SK-N-SH (cell line): ENCODE data around the gene SCML2. TPM values are rescaled to one million over a fixed set of nuclear protein-coding genes. Genes with fewer than 3 reads are reported as not detected.

Experiments
- CTCF ChIA-PET: fragments of 300-600, 350-600 bp; formaldehyde crosslinking; extraction: SDS; loops from one replicate; lab custom pipeline; 2021; lab: Yijun Ruan, JAX
- POLR2A ChIA-PET: fragments of 350-600 bp; sonication (Branson Sonifier 250); formaldehyde crosslinking; extraction: SDS; loops from one replicate; lab custom pipeline; 2020; ENCODE audit warnings: antibody characterized with exemption, inconsistent platforms; lab: Yijun Ruan, JAX
- DNase-seq: peaks from one replicate; pipeline ENCODE4 v3.0.0; 2012
- H2AFZ ChIP-seq: fragments of 200-600 bp; sonication (generic); 2 replicates; pipeline ENCODE4 v1.8.1; 2016; ENCODE audit warnings: antibody characterized with exemption, mild to moderate bottlenecking, low read depth
- H3F3A ChIP-seq: fragments of 200-600 bp; sonication (generic); replicated peaks from 2 replicates; pipeline ENCODE3; 2016; ENCODE audit warnings: antibody characterized with exemption, mild to moderate bottlenecking; ENCODE audit not compliant: insufficient read depth
- H3K27ac ChIP-seq, 2 experiments: fragments of 200-500 bp in 1 of 2; fragments of 200-600 bp in 1 of 2; sonication (Bioruptor generic) in 1 of 2; sonication (generic), shearing (Covaris generic) in 1 of 2; 2 replicates each; pipeline versions ENCODE4 v1.5.1 to v1.6.1; 2014 to 2016; ENCODE audit warnings: low read depth in 2 of 2, inconsistent platforms in 1 of 2, low read length in 1 of 2, mild to moderate bottlenecking in 1 of 2, mixed read lengths in 1 of 2
- H3K27me3 ChIP-seq: fragments of 200-600 bp; sonication (generic), shearing (Covaris generic); 2 replicates; pipeline ENCODE4 v1.6.1; 2016; ENCODE audit warnings: mixed run types; ENCODE audit not compliant: insufficient read depth
- H3K36me3 ChIP-seq, 2 experiments: fragments of 200-500 bp in 1 of 2; fragments of 200-600 bp in 1 of 2; sonication (Bioruptor generic) in 1 of 2; sonication (generic) in 1 of 2; replicated peaks in 1 of 2; 2 replicates each; pipeline versions ENCODE3 to v1.5.1; 2014 to 2016; ENCODE audit warnings: low read length in 1 of 2, mild to moderate bottlenecking in 1 of 2; ENCODE audit not compliant: insufficient read depth in 2 of 2, control insufficient read depth in 1 of 2
- H3K4me1 ChIP-seq, 2 experiments: fragments of 200-500 bp in 1 of 2; fragments of 200-600 bp in 1 of 2; sonication (Bioruptor generic) in 1 of 2; sonication (generic), shearing (Covaris generic) in 1 of 2; 2 replicates each; pipeline versions ENCODE4 v1.5.1 to v1.6.1; 2014 to 2016; ENCODE audit warnings: low read depth in 1 of 2, low read length in 1 of 2, mixed run types in 1 of 2; ENCODE audit not compliant: insufficient read depth in 2 of 2, control insufficient read depth in 1 of 2
- H3K4me2 ChIP-seq: fragments of 200-600 bp; sonication (generic), shearing (Covaris generic); 2 replicates; pipeline ENCODE4 v1.6.1; 2017; ENCODE audit warnings: mixed run types
- H3K4me3 ChIP-seq, 2 experiments: fragments of 200-500 bp in 1 of 2; fragments of 200-600 bp in 1 of 2; sonication (Bioruptor generic) in 1 of 2; sonication (generic), shearing (Covaris generic) in 1 of 2; 2 replicates each; pipeline versions ENCODE4 v1.5.1 to v1.8.1; 2014 to 2016; ENCODE audit warnings: low read depth in 2 of 2, inconsistent platforms in 1 of 2, low read length in 1 of 2, mild to moderate bottlenecking in 1 of 2, mixed read lengths in 1 of 2, moderate library complexity in 1 of 2
- H3K79me2 ChIP-seq: fragments of 200-600 bp; sonication (generic); 2 replicates; pipeline ENCODE4 v1.8.1; 2017; ENCODE audit warnings: mild to moderate bottlenecking; ENCODE audit not compliant: insufficient read depth
- H3K9ac ChIP-seq: fragments of 200-600 bp; sonication (generic); 2 replicates; pipeline ENCODE4 v1.6.1; 2017; ENCODE audit warnings: mixed run types
- H3K9me2 ChIP-seq: fragments of 200-600 bp; sonication (generic); 2 replicates; pipeline ENCODE4 v1.6.1; 2017; ENCODE audit warnings: mixed run types
- H3K9me3 ChIP-seq: fragments of 200-600 bp; sonication (generic); 2 replicates; pipeline ENCODE4 v1.6.1; 2017; ENCODE audit warnings: mixed run types, mild to moderate bottlenecking, moderate library complexity
- H4K20me1 ChIP-seq: fragments of 200-600 bp; sonication (generic); 2 replicates; pipeline ENCODE4 v1.6.1; 2017; ENCODE audit warnings: mild to moderate bottlenecking, mixed run types; ENCODE audit not compliant: insufficient read depth
- CHD2 ChIP-seq: fragments of 150-350 bp; IDR thresholded peaks from 2 replicates; pipeline ENCODE4 v1.6.1; 2018; ENCODE audit warnings: low read length; ENCODE audit not compliant: partially characterized antibody
- CTCF ChIP-seq: fragments of 200-600 bp; sonication (generic); IDR thresholded peaks from 2 replicates; pipeline ENCODE4 v1.6.1; 2017; ENCODE audit warnings: antibody characterized with exemption, mild to moderate bottlenecking, moderate library complexity
- ELF1 ChIP-seq: IDR thresholded peaks from 2 replicates; pipeline ENCODE4 v1.4.0; 2012
- EP300 ChIP-seq, 2 experiments: IDR thresholded peaks; 2 replicates each; pipeline versions ENCODE4 v1.4.0 to v1.6.1; 2012; ENCODE audit warnings: borderline replicate concordance in 1 of 2, low read depth in 1 of 2, low read length in 1 of 2
- EZH2phosphoT487 ChIP-seq: fragments of 200-600 bp; sonication (generic); IDR thresholded peaks from 2 replicates; pipeline ENCODE4 v1.6.1; 2017; ENCODE audit warnings: low read depth, mixed run types, mild to moderate bottlenecking, antibody characterized with exemption, moderate library complexity, borderline replicate concordance
- FOSL2 ChIP-seq: IDR thresholded peaks from 2 replicates; pipeline ENCODE4 v1.4.0; 2012; ENCODE audit warnings: low read depth, mild to moderate bottlenecking, moderate library complexity, borderline replicate concordance
- FOXJ3 ChIP-seq: sonication (generic); formaldehyde crosslinking; IDR thresholded peaks from 2 replicates; pipeline ENCODE4 v1.5.1; 2020; ENCODE audit warnings: mild to moderate bottlenecking, missing genetic modification reagents
- GABPA ChIP-seq: IDR thresholded peaks from 2 replicates; pipeline ENCODE4 v1.4.0; 2012; ENCODE audit warnings: low read depth, mild to moderate bottlenecking
- GATA2 ChIP-seq: sonication (generic); formaldehyde crosslinking; IDR thresholded peaks from 2 replicates; pipeline ENCODE4 v1.5.0; 2020; ENCODE audit warnings: mild to moderate bottlenecking, missing genetic modification reagents
- JUND ChIP-seq: IDR thresholded peaks from 2 replicates; pipeline ENCODE4 v1.4.0; 2012
- MEF2A ChIP-seq: IDR thresholded peaks from 2 replicates; pipeline ENCODE4 v1.4.0; 2012; ENCODE audit warnings: low read depth, borderline replicate concordance
- NFIC ChIP-seq: IDR thresholded peaks from 2 replicates; pipeline ENCODE4 v1.4.0; 2012; ENCODE audit warnings: borderline replicate concordance
- NRF1 ChIP-seq: IDR thresholded peaks from 2 replicates; pipeline ENCODE4 v1.6.1; 2012; ENCODE audit warnings: low read depth, mild to moderate bottlenecking, low read length
- PBX3 ChIP-seq: IDR thresholded peaks from 2 replicates; pipeline ENCODE4; 2012
- POLR2AphosphoS5 ChIP-seq: IDR thresholded peaks from 2 replicates; pipeline ENCODE4 v1.6.1; 2012; ENCODE audit warnings: low read depth, low read length
- RAD21 ChIP-seq: IDR thresholded peaks from 2 replicates; pipeline ENCODE4 v1.6.1; 2012; ENCODE audit warnings: mild to moderate bottlenecking, low read length
- RCOR1 ChIP-seq: fragments of 150-350 bp; IDR thresholded peaks from 2 replicates; pipeline ENCODE4 v1.6.1; 2017; ENCODE audit warnings: antibody characterized with exemption, low read length
- RXRA ChIP-seq: IDR thresholded peaks from 2 replicates; pipeline ENCODE4 v1.4.0; 2012; ENCODE audit warnings: low read depth, mild to moderate bottlenecking, borderline replicate concordance
- TAF1 ChIP-seq: IDR thresholded peaks from 2 replicates; pipeline ENCODE4 v1.6.1; 2012; ENCODE audit warnings: low read depth, mild to moderate bottlenecking, low read length, moderate library complexity, borderline replicate concordance
- TCF12 ChIP-seq: IDR thresholded peaks from 2 replicates; pipeline ENCODE4 v1.4.0; 2012
- TEAD4 ChIP-seq: IDR thresholded peaks from 2 replicates; pipeline ENCODE4 v1.4.0; 2012; ENCODE audit warnings: mild to moderate bottlenecking, borderline replicate concordance; ENCODE audit not compliant: insufficient read depth
- USF1 ChIP-seq: IDR thresholded peaks from 2 replicates; pipeline ENCODE4 v1.4.0; 2012; ENCODE audit warnings: low read depth, borderline replicate concordance
- USF2 ChIP-seq: fragments of 150-350 bp; IDR thresholded peaks from 2 replicates; pipeline ENCODE4 v1.6.1; 2017; ENCODE audit warnings: antibody characterized with exemption, low read length, low read depth, borderline replicate concordance
- YY1 ChIP-seq: IDR thresholded peaks from 2 replicates; pipeline ENCODE4 v1.4.0; 2012; ENCODE audit warnings: low read depth, mild to moderate bottlenecking
- WGBS: methylation state at CpG from one replicate; pipeline ENCODE4 v1.1.6; 2017; ENCODE audit warnings: low lambda C conversion rate; 5-methylcytosine and 5-hydroxymethylcytosine counted together
- polyA plus RNA-seq, 3 experiments: library from polyadenylated mRNA; depleted of rRNA; stranded (reverse); fragments of >200 nt; gene quantifications; 2 replicates each; pipeline ENCODE4 v1.2.3, GENCODE V29; 2012

SCML2 gene
- polyA plus RNA-seq, 1 of the 3 experiments (the other 2 are of a cell fraction): 3.2 TPM

DNA sequence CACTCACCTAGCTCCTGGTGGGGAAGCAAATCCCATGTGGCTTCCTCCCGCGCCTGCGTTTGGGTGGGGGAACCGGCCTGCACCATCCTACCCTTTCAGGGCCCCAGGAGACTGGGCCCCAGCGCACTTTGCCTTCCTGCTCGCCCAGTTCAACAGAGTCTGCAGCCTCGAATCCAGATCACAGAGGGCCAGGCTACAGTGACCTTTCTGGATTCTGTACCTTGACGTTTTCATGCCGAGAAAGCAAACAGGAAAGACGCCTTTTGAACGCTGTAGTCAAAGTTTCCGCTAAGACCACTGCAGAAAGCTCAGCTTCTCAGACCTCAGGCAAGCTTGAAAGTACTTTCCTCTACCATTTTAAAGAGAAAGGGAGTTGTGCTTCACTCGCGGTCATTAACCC, 126.4 kb downstream of the SCML2 start:
- no peak overlapping the region for H3K9ac ChIP-seq
- H2AFZ ChIP-seq: no peak overlapping the region
- 50% methylated on average over 14 of the region's 14 CpGs for WGBS
- no peaks in the 10 kb centered on the region for H3K27me3 ChIP-seq
- TF ChIP-seq RAD21 (no peak), NFIC (no peak), PBX3 (no peak), NRF1 (no peak), TEAD4 (no peak), POLR2AphosphoS5 (no peak), TCF12 (no peak), EZH2phosphoT487 (no peak), JUND (no peak), USF1 (no peak), FOSL2 (no peak), EP300 (IDR thresholded peaks at IDR 0.05; ENCODE audit: borderline replicate concordance in 1 of 2, low read depth in 1 of 2, low read length in 1 of 2) (no peak), YY1 (no peak), CHD2 (no peak)
- no peaks in the 10 kb centered on the region for H3K79me2 ChIP-seq
- H3K4me1 ChIP-seq: no peaks in the 10 kb centered on the region
- DNase-seq: no peak
- no peak overlapping the region for H3K4me2 ChIP-seq
- H3F3A ChIP-seq: no peaks in the 10 kb centered on the region
- no peaks in the 10 kb centered on the region for H3K36me3 ChIP-seq
- no peak overlapping the region for H3K4me3 ChIP-seq
- ChIA-PET CTCF (no interaction called here), POLR2A (no interaction called here)
- no peaks in the 10 kb centered on the region for H3K9me2 ChIP-seq
- H3K27ac ChIP-seq: no peak overlapping the region
- no peaks in the 10 kb centered on the region for H4K20me1 ChIP-seq
- no peaks in the 10 kb centered on the region for H3K9me3 ChIP-seq

DNA sequence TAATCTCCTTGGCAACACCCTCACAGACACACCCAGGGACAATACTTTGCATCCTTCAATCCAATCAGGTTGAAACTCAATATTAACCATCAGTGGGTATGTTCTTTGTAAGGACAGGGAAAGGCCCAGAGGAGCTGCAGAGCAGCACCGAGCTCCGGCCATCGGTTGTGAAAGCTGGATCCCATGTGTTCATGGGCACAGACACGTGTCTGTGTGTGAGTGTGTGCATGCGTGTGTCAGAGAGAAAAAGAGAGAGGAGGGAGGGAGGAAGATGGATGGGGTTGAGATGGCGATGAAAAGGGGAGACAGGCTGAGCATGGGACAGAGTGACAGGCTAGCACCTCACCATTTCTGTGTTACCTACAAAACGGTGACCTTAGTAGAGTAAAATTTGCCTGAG, 127.0 kb downstream of the SCML2 start:
- Histone ChIP-seq H3K9me2 (no peaks in the 10 kb centered on the region), H2AFZ (no peak overlapping the region), H3K4me2 (no peak overlapping the region), H3K9ac (no peak overlapping the region), H3F3A (no peaks in the 10 kb centered on the region), H3K79me2 (no peaks in the 10 kb centered on the region), H3K4me1 (no peaks in the 10 kb centered on the region), H3K36me3 (no peaks in the 10 kb centered on the region), H3K4me3 (no peak overlapping the region), H4K20me1 (no peaks in the 10 kb centered on the region), H3K9me3 (no peaks in the 10 kb centered on the region), H3K27me3 (no peaks in the 10 kb centered on the region), H3K27ac (no peak overlapping the region)
- CTCF ChIA-PET: no interaction called here
- WGBS: 36% methylated on average over 7 of the region's 7 CpGs
- POLR2A ChIA-PET: no interaction called here
- no peak for DNase-seq
- TF ChIP-seq FOSL2: no peak
- no peak for TF ChIP-seq CTCF
- TF ChIP-seq FOXJ3 (CRISPR knock-in tag): no peak
- no peak for TF ChIP-seq ELF1
- TF ChIP-seq TAF1: no peak
- TF ChIP-seq PBX3: no peak
- no peak for TF ChIP-seq MEF2A
- TF ChIP-seq TCF12: no peak
- TF ChIP-seq RXRA: no peak
- no peak for TF ChIP-seq RCOR1
- no peak for TF ChIP-seq USF2
- no peak for TF ChIP-seq GABPA
- no peak for TF ChIP-seq GATA2 (CRISPR knock-in tag)
- TF ChIP-seq USF1: no peak
